GM06990 (cell line): Measurements from ENCODE around the gene ATAD3B.

Source experiments
- DNase-seq: peaks from one replicate; pipeline ENCODE4 v3.0.0-alpha.2; 2011; ENCODE audit not compliant: insufficient read length; ENCODE audit errors: extremely low read depth
- H3K27me3 ChIP-seq: replicated peaks from 2 replicates; pipeline ENCODE4 v1.6.0; 2011; ENCODE audit warnings: low read length; ENCODE audit not compliant: control insufficient read depth, insufficient read depth
- H3K36me3 ChIP-seq: 2 replicates; pipeline ENCODE4 v1.5.1; 2011; ENCODE audit warnings: low read length; ENCODE audit not compliant: control insufficient read depth, insufficient read depth
- H3K4me3 ChIP-seq: replicated peaks from 2 replicates; pipeline ENCODE4 v1.5.1; 2011; ENCODE audit warnings: low read depth, mild to moderate bottlenecking, control low read depth, low read length
- TF ChIP-seq, protein P1 (sequence below): IDR thresholded peaks from 2 replicates; pipeline ENCODE4 v1.5.1; 2011; ENCODE audit warnings: low read length, control low read depth, mild to moderate bottlenecking, inconsistent platforms; ENCODE audit not compliant: insufficient read depth, poor library complexity, severe bottlenecking

ATAD3B gene

DNA sequence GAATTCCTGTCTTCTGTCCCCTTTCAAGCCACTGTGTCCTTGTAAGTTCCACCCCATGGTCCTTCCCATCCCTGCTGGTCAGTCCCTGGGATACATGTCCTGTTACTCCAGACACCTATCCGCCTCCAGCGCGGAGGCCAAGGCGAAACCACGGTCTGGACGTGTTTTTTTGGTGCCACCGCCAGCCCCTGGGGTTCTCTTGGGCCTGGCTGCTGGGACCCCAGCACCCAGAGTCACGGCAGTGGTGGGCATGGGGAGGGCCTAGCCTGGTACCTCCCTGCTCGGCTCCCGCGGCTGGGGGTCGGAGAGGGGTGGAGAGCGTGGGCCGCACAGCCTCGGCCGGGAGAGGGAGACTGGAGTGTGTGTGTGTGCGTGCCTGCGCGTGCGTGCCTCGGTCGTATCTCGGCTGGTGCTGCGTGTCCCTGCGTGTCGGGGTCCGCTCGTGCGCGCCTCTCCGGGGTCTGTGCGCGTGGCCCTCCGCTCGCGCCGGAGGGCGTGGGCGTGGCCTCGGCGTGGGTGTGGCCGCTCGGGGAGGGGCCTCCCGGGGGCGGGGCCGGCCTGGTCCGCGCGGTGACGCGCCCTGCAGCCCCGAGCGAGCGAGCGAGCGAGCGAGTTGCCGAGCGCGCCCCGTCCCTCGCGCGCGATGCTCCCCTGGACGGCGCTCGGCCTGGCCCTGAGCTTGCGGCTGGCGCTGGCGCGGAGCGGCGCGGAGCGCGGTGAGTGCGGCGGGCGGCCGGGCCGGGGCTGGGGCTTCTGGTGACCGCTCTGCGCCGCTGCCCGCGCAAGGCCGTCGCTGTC lies 36.3 kb upstream of the ATAD3B start, which contains the start of gene VWA1:
Gene VWA1 (plus strand): TSS at position 585 of the 798 bp plus-strand sequence. CDS start 59 bp downstream, at position 644.
- DNase-seq = peak; percentile 62
- no peaks in the 10 kb centered on the region; the same call in 1 of the 2 replicates for H3K27me3 ChIP-seq
- H3K36me3 ChIP-seq = no peaks in the 10 kb centered on the region
- H3K4me3 ChIP-seq = peak within 1 kb of the TSS; percentile 54
- TF ChIP-seq, protein P1, sequence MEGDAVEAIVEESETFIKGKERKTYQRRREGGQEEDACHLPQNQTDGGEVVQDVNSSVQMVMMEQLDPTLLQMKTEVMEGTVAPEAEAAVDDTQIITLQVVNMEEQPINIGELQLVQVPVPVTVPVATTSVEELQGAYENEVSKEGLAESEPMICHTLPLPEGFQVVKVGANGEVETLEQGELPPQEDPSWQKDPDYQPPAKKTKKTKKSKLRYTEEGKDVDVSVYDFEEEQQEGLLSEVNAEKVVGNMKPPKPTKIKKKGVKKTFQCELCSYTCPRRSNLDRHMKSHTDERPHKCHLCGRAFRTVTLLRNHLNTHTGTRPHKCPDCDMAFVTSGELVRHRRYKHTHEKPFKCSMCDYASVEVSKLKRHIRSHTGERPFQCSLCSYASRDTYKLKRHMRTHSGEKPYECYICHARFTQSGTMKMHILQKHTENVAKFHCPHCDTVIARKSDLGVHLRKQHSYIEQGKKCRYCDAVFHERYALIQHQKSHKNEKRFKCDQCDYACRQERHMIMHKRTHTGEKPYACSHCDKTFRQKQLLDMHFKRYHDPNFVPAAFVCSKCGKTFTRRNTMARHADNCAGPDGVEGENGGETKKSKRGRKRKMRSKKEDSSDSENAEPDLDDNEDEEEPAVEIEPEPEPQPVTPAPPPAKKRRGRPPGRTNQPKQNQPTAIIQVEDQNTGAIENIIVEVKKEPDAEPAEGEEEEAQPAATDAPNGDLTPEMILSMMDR = no peak

DNA sequence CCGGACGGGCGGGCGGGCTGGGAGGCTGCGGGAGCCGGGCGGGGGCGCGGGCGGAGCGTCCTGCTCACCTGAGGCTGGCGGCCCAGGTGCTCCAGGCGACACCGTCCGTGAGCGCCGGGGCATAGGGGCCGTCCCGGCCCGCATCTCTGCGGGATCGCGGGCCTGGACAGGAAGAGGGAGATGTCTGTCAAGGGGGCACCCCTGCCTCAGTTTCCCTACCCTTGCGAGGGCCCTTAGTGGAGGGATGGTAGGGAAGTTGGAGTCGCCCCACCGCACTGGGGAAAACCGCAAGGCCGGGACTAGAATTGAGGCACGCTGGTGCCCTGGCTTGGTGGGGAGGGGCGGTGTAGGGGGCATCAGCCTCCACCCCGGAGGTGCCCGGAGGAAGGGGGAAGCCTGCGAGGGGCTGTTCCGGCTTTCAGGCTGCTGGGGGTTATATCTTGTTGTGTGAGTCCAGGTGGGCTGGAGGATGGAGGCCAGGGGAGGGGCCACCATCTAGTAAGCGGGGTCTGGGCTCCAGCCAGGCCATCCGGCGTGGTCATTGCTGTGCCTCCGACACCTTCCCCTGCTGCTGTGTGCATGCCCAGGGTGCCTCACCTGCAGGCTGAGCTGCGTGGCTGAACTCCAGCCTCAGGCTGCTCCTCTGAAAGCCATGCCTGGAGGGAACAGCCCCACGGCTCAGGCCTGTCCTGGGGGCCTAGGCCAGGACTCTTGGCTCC lies 35.5 kb upstream of the ATAD3B start:
- no peak for DNase-seq
- Histone ChIP-seq H3K36me3 (no peaks in the 10 kb centered on the region), H3K4me3 (peak overlapping the region; percentile 52), H3K27me3 (no peaks in the 10 kb centered on the region; the same call in 1 of the 2 replicates)
- TF ChIP-seq, protein P1 = no peak

DNA sequence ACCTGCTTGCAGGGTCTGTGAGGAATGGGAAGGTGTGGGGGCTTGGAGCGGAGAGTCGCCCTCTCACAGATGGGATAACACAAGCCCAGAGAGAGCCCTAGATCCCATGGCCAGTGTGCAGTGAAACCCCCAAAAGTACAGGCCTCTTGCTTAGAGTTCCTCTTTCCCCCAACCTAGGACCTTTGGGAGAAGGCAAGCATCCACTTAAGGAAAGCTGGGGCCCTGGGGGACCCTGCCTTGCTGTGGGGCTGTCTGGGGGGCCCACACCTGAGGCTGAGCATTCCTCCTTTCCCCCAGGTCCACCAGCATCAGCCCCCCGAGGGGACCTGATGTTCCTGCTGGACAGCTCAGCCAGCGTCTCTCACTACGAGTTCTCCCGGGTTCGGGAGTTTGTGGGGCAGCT lies 34.9 kb upstream of the ATAD3B start:
- TF ChIP-seq, protein P1 = no peak
- no peak for DNase-seq
- H3K27me3 ChIP-seq = no peaks in the 10 kb centered on the region; the same call in 1 of the 2 replicates
- H3K36me3 ChIP-seq = no peaks in the 10 kb centered on the region
- no peak overlapping the region for H3K4me3 ChIP-seq

DNA sequence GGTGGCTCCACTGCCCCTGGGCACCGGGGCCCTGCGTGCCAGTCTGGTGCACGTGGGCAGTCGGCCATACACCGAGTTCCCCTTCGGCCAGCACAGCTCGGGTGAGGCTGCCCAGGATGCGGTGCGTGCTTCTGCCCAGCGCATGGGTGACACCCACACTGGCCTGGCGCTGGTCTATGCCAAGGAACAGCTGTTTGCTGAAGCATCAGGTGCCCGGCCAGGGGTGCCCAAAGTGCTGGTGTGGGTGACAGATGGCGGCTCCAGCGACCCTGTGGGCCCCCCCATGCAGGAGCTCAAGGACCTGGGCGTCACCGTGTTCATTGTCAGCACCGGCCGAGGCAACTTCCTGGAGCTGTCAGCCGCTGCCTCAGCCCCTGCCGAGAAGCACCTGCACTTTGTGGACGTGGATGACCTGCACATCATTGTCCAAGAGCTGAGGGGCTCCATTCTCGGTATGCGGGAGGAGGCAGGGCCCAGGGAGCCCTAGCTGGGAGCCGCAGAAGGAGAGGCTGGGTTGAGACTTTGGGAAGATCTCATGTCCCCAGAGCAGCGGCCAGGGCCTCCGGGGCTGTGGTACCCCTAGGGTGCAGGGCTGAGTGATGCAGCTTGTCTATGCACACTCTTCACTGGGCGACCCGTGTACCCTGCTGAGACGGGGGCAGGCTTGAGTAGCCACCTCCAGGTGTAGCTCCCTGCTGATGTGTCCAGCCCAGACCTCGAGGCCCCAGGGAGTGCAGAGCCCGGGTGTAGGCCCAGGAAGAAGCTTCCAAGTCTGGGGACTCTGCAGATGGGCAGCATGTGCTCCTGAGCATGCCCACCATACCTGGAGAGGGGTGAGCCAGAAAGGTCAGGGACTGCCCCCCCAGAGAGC lies 34.3 kb upstream of the ATAD3B start:
- no peak overlapping the region for H3K4me3 ChIP-seq
- H3K36me3 ChIP-seq = no peaks in the 10 kb centered on the region
- no peaks in the 10 kb centered on the region; the same call in 1 of the 2 replicates for H3K27me3 ChIP-seq
- DNase-seq = no peak
- TF ChIP-seq, protein P1 = no peak

DNA sequence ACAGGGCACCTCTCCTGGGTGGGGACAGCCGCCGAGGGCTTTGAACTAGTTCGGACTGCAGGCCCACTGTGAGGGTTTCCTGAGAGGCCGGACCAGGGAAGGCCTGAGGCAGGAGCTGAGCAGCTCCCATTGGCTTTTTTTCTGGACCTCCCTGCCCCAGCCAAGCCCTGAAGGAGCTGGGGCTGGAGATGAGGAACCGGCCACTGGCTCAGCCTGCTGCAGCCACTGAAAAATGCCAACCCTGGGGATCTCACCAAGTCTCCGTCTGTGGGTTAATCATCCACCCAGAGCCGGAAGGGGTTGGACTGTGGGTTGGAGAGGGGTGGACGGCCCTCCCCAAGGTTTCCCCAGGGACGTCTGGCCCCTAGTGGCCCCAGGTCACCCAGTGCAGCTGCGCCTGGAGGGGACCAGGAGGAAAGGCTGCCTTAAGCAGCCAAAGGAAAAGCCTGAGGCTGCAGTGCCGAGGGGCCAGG lies 33.6 kb upstream of the ATAD3B start:
- Histone ChIP-seq H3K27me3 (no peaks in the 10 kb centered on the region; the same call in 1 of the 2 replicates), H3K36me3 (no peaks in the 10 kb centered on the region), H3K4me3 (no peak overlapping the region)
- DNase-seq = no peak
- TF ChIP-seq, protein P1 = no peak
